Endodermal cell (in vitro differentiated cells): Measurements from ENCODE around the gene PC. TPM values are rescaled to one million over a fixed set of nuclear protein-coding genes. Genes with fewer than 3 reads are reported as not detected.
A peak's percentile ranks its signal among the peaks of the same experiment; 100 is the strongest.

Experiments
- DNase-seq: peaks from one replicate; pipeline ENCODE4 v3.0.0-alpha.2; 2017
- H3K27ac ChIP-seq: 2 replicates; pipeline ENCODE4 v1.5.1; 2013; ENCODE audit warnings: mild to moderate bottlenecking, low read depth, low read length, moderate library complexity
- H3K27me3 ChIP-seq: 2 replicates; pipeline ENCODE4 v1.6.1; 2013; ENCODE audit warnings: mild to moderate bottlenecking, low read length, moderate library complexity; ENCODE audit not compliant: insufficient read depth, control insufficient read depth, poor library complexity, severe bottlenecking
- H3K36me3 ChIP-seq: 2 replicates; pipeline ENCODE4 v1.7.0; 2013; ENCODE audit warnings: mild to moderate bottlenecking, low read length, moderate library complexity; ENCODE audit not compliant: control insufficient read depth, insufficient read depth
- H3K4me1 ChIP-seq: one replicate; pipeline ENCODE4 v1.7.0; 2013; ENCODE audit warnings: low read length; ENCODE audit not compliant: control insufficient read depth, insufficient read depth
- H3K4me3 ChIP-seq: 2 replicates; pipeline ENCODE4 v1.5.1; 2013; ENCODE audit warnings: mild to moderate bottlenecking, low read length, moderate library complexity
- H3K9ac ChIP-seq: 2 replicates; pipeline ENCODE4 v1.6.1; 2013; ENCODE audit warnings: mild to moderate bottlenecking, low read length, moderate library complexity; ENCODE audit not compliant: poor library complexity, severe bottlenecking; ENCODE audit errors: extremely low read depth
- H3K9me3 ChIP-seq: 2 replicates; pipeline ENCODE4 v1.6.1; 2013; ENCODE audit warnings: mild to moderate bottlenecking, low read length, moderate library complexity; ENCODE audit not compliant: control insufficient read depth
- H3K27ac Mint-ChIP-seq: 2 replicates; pipeline ENCODE4 v1.8.0; 2020; ENCODE audit warnings: mixed read lengths
- H3K27me3 Mint-ChIP-seq: 2 replicates; pipeline ENCODE4 v1.8.0; 2021; ENCODE audit warnings: mild to moderate bottlenecking, mixed read lengths; ENCODE audit not compliant: insufficient read depth
- H3K36me3 Mint-ChIP-seq: 2 replicates; pipeline ENCODE4 v1.8.0; 2020; ENCODE audit warnings: low read depth, mixed read lengths
- H3K4me1 Mint-ChIP-seq: 2 replicates; pipeline ENCODE4 v1.8.0; 2020; ENCODE audit warnings: mixed read lengths
- H3K4me3 Mint-ChIP-seq: 2 replicates; pipeline ENCODE4 v1.8.0; 2020; ENCODE audit warnings: mild to moderate bottlenecking, moderate library complexity, mixed read lengths
- H3K9me3 Mint-ChIP-seq: 2 replicates; pipeline ENCODE4 v1.8.0; 2020; ENCODE audit warnings: mild to moderate bottlenecking, mixed read lengths
- WGBS, 2 experiments: methylation state at CpG; one replicate each; pipeline versions ENCODE4 v1.1.5 to v1.1.7; 2013; ENCODE audit warnings: missing lambda C conversion rate in 2 of 2, mixed read lengths in 1 of 2; ENCODE audit not compliant: insufficient coverage in 1 of 2, insufficient read length in 1 of 2; 5-methylcytosine and 5-hydroxymethylcytosine counted together
- total RNA-seq, 2 donors: library from RNA; stranded (reverse); fragmentation: NEBNext Ultra II Directional in 1 of 2; extraction: Animal tissue kit (Norgen Biotek cat#: 25700) in 1 of 2; gene quantifications; 2 replicates in 1 of 2; 3 replicates in 1 of 2; pipeline ENCODE4 v1.2.1, GENCODE V29; 2021
- TF ChIP-seq, protein P1 (sequence below): fragments of 200-600 bp; sonication (generic); conservative IDR thresholded peaks from 2 replicates; pipeline ENCODE4 v1.5.0; 2021; ENCODE audit warnings: antibody characterized with exemption, mild to moderate bottlenecking

PC gene
- total RNA-seq, 2 donors from 2014 or later = 21.9 to 24.4 TPM

DNA sequence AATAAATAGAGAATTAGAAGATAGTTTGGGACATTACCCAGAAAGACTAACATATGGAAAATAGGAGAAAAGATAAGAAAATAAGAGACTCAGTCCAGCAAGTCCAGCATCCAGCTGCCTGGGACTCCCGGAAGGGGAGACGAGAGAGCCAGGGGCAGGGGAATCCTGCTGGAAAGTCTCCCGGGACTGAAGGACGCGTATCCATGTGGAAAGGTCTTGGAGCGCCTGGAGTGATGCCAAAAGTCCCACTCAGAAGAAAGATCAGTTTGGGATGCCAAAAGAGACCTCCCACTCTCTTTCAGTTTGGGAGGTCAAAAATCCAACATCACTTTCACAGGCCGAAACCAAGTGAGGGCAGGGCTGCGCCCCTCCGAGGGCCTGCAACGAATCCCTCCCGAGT, 70.7 kb downstream of the PC start:
- Mint-ChIP-seq H3K4me1 (peaks cover 23% of the 10 kb centered on the region), H3K27me3 (no peaks in the 10 kb centered on the region), H3K36me3 (no peaks in the 10 kb centered on the region), H3K27ac (no peak overlapping the region), H3K4me3 (no peak overlapping the region), H3K9me3 (no peaks in the 10 kb centered on the region)
- DNase-seq = no peak
- Histone ChIP-seq H3K4me3 (no peak overlapping the region), H3K27me3 (no peaks in the 10 kb centered on the region), H3K36me3 (no peaks in the 10 kb centered on the region), H3K9me3 (no peaks in the 10 kb centered on the region), H3K27ac (no peak overlapping the region), H3K9ac (no peak overlapping the region), H3K4me1 (no peaks in the 10 kb centered on the region)
- WGBS, 2 experiments = 93 to 97% methylated on average over 11 of the region's 11 CpGs
- TF ChIP-seq, protein P1, sequence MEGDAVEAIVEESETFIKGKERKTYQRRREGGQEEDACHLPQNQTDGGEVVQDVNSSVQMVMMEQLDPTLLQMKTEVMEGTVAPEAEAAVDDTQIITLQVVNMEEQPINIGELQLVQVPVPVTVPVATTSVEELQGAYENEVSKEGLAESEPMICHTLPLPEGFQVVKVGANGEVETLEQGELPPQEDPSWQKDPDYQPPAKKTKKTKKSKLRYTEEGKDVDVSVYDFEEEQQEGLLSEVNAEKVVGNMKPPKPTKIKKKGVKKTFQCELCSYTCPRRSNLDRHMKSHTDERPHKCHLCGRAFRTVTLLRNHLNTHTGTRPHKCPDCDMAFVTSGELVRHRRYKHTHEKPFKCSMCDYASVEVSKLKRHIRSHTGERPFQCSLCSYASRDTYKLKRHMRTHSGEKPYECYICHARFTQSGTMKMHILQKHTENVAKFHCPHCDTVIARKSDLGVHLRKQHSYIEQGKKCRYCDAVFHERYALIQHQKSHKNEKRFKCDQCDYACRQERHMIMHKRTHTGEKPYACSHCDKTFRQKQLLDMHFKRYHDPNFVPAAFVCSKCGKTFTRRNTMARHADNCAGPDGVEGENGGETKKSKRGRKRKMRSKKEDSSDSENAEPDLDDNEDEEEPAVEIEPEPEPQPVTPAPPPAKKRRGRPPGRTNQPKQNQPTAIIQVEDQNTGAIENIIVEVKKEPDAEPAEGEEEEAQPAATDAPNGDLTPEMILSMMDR = no peak

DNA sequence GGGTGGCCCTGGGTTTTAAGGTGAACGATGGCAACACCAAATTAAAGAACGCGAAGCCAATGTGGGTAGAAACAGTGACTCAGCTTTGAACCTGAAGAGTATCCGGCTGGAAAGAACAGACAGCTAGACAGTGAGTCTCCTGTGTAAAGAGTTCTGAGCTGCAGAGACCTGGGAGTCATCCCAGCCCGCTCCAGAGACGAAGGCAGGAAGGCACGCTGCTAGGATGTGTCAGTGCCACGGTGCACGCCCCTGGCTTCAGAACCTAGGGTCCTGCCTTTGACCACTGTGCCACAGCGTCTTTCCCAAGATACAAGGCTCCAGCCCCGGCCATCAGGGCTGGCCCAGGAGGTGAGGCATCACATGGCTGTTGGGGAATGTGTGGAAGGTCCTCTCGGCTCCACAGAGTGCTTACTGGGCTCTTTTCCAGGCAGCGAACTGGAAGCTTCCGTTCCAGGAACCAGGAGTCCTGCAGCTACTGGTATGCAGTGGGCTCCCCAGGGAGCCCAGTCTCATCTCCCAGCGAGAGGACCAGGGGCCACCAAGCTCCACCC, 71.4 kb downstream of the PC start:
- Mint-ChIP-seq H3K27me3 (no peaks in the 10 kb centered on the region), H3K27ac (peak overlapping the region; percentile 41), H3K4me1 (peaks cover 27% of the 10 kb centered on the region), H3K4me3 (no peak overlapping the region), H3K9me3 (no peaks in the 10 kb centered on the region), H3K36me3 (no peaks in the 10 kb centered on the region)
- H3K27me3 ChIP-seq = no peaks in the 10 kb centered on the region
- no peaks in the 10 kb centered on the region for H3K9me3 ChIP-seq
- no peak for DNase-seq
- H3K27ac ChIP-seq = no peak overlapping the region
- H3K4me3 ChIP-seq = no peak overlapping the region
- H3K4me1 ChIP-seq = no peaks in the 10 kb centered on the region
- no peak overlapping the region for H3K9ac ChIP-seq
- no peaks in the 10 kb centered on the region for H3K36me3 ChIP-seq
- 91 to 95% methylated on average over 8 to 15 of the region's 15 CpGs for WGBS, 2 experiments
- TF ChIP-seq, protein P1 = no peak

- peaks cover 33% of the 10 kb centered on the region for H3K4me1 Mint-ChIP-seq
- 81 to 87% methylated on average over 6 to 11 of the region's 11 CpGs for whole genome bisulfite sequencing, 2 experiments
- no peaks in the 10 kb centered on the region for H3K36me3 Mint-ChIP-seq
- no peaks in the 10 kb centered on the region for H3K9me3 Mint-ChIP-seq
- Histone ChIP-seq H3K27me3 (no peaks in the 10 kb centered on the region), H3K36me3 (no peaks in the 10 kb centered on the region), H3K4me1 (no peaks in the 10 kb centered on the region), H3K9ac (no peak overlapping the region), H3K4me3 (no peak overlapping the region), H3K9me3 (no peaks in the 10 kb centered on the region), H3K27ac (no peak overlapping the region)
- no peaks in the 10 kb centered on the region for H3K27me3 Mint-ChIP-seq
- peak overlapping the region; percentile 41 for H3K27ac Mint-ChIP-seq
- DNase-seq = no peak
- TF ChIP-seq, protein P1 = no peak
- no peak overlapping the region for H3K4me3 Mint-ChIP-seq
Measured at GRCh38 chr11:66885950-66886440, 72.2 kb downstream of the PC start.
